Epithelial cell of proximal tubule (primary cell): ENCODE data around the gene SESN2. TPM values are rescaled to one million over a fixed set of nuclear protein-coding genes. Genes with fewer than 3 reads are reported as not detected.

ENCODE experiments used
- DNase-seq: peaks from one replicate; pipeline ENCODE4 v3.0.0-alpha.2; 2011; ENCODE audit warnings: low read depth
- H3K4me3 ChIP-seq: 2 replicates; pipeline ENCODE4 v1.5.1; 2011; ENCODE audit warnings: low read depth, mild to moderate bottlenecking, low read length
- total RNA-seq: library from RNA; depleted of rRNA; stranded (reverse); fragments of >200 nt; gene quantifications from 2 replicates; pipeline ENCODE4 v1.2.3, GENCODE V29; 2015
- TF ChIP-seq, protein P1 (sequence below): conservative IDR thresholded peaks from 2 replicates; pipeline ENCODE4 v1.5.1; 2012; ENCODE audit warnings: low read depth, mild to moderate bottlenecking, low read length

Gene SESN2
- total RNA-seq, 1 donor from 2014 or later, result 18.5 TPM

DNA sequence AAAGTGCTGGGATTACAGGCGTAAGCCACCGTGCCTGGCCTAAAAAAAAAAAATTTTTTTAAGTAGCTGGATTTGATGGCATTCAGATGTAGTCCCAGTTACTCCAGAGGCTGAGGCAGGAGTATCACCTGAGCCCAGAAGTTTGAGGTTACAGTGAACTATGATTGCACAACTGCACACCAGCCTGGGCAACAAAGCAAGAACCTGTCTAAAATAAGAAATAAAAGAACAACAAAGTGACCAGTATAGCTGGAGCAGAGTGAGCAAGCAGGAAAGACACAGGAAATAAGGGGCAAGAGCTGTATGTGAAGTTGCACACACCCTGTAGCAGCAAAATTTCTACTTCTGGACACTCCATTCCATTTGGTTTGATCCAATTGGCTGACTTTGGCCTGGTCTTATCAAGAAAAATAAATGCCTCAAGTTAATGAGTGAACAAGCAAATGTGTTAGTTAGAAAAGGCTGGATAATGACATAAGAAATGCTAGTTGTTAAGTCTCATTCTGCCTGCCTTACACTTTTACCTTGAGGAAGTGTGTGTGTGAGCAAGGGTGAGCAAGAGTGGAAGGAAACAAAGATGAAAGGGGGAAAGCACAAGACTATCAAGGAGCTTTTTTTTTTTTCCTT lies 15.5 kb upstream of the SESN2 start:
- TF ChIP-seq, protein P1, sequence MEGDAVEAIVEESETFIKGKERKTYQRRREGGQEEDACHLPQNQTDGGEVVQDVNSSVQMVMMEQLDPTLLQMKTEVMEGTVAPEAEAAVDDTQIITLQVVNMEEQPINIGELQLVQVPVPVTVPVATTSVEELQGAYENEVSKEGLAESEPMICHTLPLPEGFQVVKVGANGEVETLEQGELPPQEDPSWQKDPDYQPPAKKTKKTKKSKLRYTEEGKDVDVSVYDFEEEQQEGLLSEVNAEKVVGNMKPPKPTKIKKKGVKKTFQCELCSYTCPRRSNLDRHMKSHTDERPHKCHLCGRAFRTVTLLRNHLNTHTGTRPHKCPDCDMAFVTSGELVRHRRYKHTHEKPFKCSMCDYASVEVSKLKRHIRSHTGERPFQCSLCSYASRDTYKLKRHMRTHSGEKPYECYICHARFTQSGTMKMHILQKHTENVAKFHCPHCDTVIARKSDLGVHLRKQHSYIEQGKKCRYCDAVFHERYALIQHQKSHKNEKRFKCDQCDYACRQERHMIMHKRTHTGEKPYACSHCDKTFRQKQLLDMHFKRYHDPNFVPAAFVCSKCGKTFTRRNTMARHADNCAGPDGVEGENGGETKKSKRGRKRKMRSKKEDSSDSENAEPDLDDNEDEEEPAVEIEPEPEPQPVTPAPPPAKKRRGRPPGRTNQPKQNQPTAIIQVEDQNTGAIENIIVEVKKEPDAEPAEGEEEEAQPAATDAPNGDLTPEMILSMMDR, result no peak
- DNase-seq, result peak; percentile 79
- H3K4me3 ChIP-seq, result no peak overlapping the region

DNA sequence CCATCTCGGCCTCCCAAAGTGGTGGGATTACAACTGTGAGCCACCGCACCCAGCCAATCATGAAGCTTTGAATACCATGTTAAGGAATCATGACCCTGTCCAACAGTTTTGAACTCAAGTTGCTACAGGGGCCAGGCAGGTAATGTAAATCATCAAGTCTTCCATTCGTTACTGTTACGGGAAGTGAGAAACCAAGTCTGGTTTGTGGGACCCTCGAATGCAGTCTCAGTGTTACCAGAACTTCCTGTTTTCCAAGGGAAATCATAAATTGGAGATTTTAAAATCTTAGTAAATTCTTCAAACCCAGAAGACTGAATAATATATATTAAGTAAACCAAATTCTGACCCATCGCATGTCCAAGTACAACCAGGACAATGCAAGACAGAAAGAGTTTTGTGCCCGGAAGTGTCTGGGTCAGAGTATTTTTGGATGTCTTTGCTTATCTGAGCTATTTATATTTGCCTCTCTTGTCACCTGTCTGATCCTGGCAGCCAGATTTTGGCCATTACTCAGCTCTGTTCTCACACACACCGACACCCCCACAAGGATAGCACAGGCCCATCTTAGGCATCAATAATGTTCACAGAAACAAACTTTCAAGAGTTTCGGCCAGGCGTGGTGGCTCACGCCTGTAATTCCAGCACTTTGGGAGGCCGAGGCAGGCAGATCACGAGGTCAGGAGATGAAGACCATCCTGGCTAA lies 14.6 kb upstream of the SESN2 start:
- TF ChIP-seq, protein P1, result no peak
- DNase-seq, result no peak
- H3K4me3 ChIP-seq, result no peak overlapping the region

DNA sequence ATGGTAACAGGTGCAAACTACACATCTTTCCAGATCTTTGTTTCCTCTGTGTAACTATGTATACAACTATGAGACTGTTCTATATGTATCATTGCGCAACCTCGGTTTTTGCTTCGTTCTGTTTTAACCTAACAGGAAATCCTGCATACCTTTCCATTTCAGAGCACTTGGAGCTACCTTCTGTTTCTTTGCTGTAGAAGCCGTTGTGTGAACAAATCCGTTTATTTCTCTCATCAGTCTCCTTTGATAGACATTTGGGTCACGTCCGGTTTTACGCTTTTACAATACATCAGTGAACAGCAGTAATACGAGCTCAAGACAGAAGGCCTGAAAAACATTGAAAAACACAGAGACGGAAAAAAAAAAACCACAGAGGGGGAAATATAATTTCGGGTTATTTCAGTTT lies 12.9 kb upstream of the SESN2 start:
- H3K4me3 ChIP-seq, result no peak overlapping the region
- no peak for DNase-seq
- TF ChIP-seq, protein P1, result no peak

DNA sequence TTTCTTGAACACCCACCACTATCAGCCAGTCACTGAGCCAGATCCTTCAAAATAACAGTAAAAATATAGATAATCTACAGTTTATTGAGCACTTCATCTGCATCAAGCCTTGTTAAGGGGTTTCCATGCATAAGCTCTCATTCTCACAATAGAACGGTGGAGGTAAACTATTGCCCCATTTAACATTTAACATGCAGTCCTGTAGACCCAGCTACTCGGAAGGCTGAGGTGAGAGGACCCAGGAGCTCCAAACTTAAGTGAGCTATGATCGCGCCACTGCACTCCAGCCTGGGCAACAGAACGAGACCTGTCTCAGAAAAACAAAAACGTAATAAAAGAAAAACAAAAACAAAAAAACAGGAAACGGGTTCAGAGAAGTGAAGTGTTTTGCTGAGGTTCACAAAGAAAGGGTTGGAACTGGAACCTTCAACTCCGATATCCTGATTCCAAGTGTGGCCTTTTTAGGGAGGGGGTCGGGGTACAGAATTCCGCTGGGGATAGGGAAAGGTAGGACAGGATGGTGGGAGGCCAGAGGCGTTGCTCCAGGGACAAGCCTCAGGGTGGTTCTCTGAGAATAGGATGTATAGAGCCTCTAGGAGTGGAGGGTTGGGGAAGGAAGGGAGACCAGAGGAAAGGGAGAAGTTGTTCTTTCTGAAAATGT lies 11.6 kb upstream of the SESN2 start:
- peak overlapping the region; percentile 28 for H3K4me3 ChIP-seq
- no peak for DNase-seq
- TF ChIP-seq, protein P1, result no peak

DNA sequence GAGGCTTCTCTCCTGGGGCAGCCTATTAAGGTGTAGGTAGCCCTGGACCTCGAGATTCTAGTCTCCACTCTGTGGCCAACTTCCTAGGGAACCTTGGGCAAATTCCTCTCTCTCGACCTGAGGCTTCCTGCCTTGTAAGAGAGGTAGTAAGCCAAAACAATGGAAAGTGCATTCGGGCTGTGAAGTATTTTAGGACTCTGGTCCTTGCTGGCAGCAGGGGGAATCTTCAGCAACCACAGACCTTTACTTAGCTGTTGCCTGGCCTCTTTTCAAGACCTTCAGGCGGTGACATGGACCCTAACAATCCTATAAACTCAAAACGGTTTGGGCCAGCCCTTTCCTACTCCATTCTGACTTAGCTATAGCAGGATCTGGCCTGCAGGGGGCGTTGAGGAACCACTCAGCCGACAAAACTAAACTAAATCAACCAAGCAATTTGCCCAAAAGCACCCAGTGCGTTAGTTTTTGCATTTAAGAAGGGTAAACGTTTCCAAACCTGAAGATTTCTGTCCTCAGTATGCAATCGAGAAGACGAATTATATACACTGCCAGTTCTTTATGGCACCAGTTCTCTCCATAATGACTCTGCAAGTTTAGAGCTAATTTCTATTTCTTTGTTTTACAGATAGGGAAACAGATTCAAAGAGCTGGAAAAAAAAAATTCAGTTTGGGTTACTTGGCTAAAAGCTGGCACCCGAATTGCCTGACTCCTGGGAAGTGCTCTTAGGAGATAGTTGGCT lies 10.9 kb upstream of the SESN2 start:
- TF ChIP-seq, protein P1, result peak; percentile 96
- H3K4me3 ChIP-seq, result peak overlapping the region; percentile 21
- peak; percentile 45 for DNase-seq

DNA sequence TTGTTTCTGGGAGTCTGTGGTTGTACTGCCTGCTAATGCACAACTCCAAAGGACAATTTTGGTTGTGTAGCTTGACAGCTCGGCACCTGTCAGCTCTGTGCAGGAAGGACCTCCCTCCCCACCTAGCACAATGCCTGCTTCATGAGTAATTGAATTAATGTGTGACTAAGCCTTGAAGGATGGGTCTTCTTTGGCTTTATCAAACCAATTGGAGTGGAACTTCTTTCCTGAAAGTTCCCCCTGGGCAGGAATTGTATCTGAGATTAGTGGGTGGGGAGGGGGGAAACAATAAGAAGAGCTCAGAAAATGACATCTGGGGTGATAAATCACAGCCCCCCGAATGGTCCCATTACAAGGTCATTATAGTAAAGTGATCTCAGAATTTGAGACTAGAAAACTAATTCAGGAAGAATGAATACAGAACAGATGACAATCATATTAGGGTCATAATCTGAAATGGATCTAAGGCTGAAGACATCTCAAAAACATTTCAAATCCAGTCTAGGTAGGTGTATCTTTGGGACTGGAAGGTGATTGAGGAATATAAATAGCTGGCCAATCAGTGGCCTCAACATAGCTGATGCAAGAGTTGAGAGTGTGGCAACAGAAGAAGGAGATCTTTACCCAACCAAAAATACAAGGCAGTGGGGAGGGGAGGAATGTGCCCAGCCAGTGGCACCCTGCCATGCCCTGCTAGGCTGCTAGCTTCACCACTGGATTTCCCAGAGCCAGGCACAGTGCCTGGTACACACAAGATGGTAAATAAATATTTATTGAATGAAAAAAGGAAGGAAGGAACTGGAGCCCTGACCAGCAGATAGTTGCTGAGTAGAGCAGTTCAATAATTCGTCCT lies 10.1 kb upstream of the SESN2 start:
- TF ChIP-seq, protein P1, result no peak
- H3K4me3 ChIP-seq, result peak overlapping the region; percentile 21
- DNase-seq, result peak; percentile 83
